Parathyroid adenoma (tissue), 2 donors: ENCODE results near the gene FAAP100.

Experiments
- H2AFZ ChIP-seq: fragments of 300-600 bp; sonication (generic); one replicate; pipeline ENCODE4 v1.7.0; 2017; ENCODE audit warnings: antibody characterized with exemption, mild to moderate bottlenecking
- H3K27ac ChIP-seq: fragments of 300-600 bp; sonication (generic); one replicate; pipeline ENCODE4 v1.7.0; 2017
- H3K27me3 ChIP-seq: fragments of 300-600 bp; sonication (generic); one replicate; pipeline ENCODE4 v1.7.0; 2017; ENCODE audit warnings: low read length; ENCODE audit not compliant: control insufficient read depth, insufficient read depth
- H3K36me3 ChIP-seq: fragments of 300-600 bp; sonication (generic); one replicate; pipeline ENCODE4 v1.7.0; 2017; ENCODE audit warnings: low read length; ENCODE audit not compliant: control insufficient read depth, insufficient read depth
- H3K4me1 ChIP-seq: fragments of 300-600 bp; sonication (generic); one replicate; pipeline ENCODE4 v1.7.0; 2017; ENCODE audit warnings: control low read depth
- H3K4me2 ChIP-seq: fragments of 300-600 bp; sonication (generic); one replicate; pipeline ENCODE4 v1.7.0; 2017; ENCODE audit warnings: low read length
- H3K4me3 ChIP-seq: fragments of 300-600 bp; sonication (generic); one replicate; pipeline ENCODE4 v1.7.0; 2017; ENCODE audit warnings: low read depth, low read length
- H3K79me2 ChIP-seq: fragments of 300-600 bp; sonication (generic); one replicate; pipeline ENCODE4 v1.7.0; 2017; ENCODE audit warnings: control low read depth
- H3K9ac ChIP-seq: fragments of 300-600 bp; sonication (generic); one replicate; pipeline ENCODE4 v1.7.0; 2017; ENCODE audit warnings: mild to moderate bottlenecking
- H3K9me3 ChIP-seq: fragments of 300-600 bp; sonication (generic); one replicate; pipeline ENCODE4 v1.7.0; 2017; ENCODE audit warnings: low read length; ENCODE audit not compliant: control insufficient read depth
- CTCF ChIP-seq: fragments of 300-600 bp; sonication (generic); IDR thresholded peaks from one replicate; pipeline ENCODE4 v1.7.0; 2017; ENCODE audit warnings: antibody characterized with exemption, mild to moderate bottlenecking
- donor health status: primary hyperparathyroidism.

The FAAP100 gene

DNA sequence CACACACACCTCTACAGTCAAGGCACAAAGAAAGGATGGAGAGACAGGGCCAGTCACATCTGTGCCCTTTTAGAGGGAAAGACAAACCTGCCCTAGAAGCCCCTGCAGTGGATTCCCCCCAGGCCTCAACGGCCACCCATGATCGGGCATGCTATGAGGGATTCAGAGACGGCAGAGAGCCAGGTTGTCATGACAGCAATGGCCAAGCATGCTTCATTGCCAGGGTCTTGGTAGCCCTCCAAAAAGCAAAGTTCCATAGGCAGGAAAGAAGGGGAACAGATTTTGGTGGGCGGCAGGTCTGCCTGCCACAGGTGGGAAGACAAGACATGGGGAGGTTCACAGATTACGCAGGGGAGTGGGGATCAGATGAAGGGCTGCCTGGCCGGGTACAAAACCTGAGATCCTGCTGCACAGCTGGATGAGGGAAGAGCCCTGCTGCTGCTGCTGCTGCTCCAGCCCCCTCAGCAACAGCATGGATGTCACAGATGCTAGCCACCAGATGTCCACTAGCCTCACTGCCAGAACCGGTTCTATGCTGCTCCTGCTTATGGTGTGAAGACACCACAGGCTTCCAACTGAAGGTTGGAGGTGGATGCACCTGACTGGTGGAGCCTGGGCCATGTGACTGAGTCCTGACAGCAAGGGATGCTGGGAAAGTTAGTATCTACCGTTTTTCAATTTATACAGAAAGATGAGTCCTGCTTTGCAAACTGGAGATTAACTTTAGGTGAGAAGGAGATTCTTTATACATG, 57.4 kb downstream of the FAAP100 start:
- H3K79me2 ChIP-seq: no peaks in the 10 kb centered on the region
- H3K9ac ChIP-seq: no peak overlapping the region
- H3K36me3 ChIP-seq: no peaks in the 10 kb centered on the region
- H3K4me1 ChIP-seq: no peaks in the 10 kb centered on the region
- H3K27ac ChIP-seq: no peak overlapping the region
- H3K4me3 ChIP-seq: no peak overlapping the region
- H3K27me3 ChIP-seq: no peaks in the 10 kb centered on the region
- H3K4me2 ChIP-seq: no peak overlapping the region
- TF ChIP-seq CTCF: no peak
- no peaks in the 10 kb centered on the region for H3K9me3 ChIP-seq
- no peak overlapping the region for H2AFZ ChIP-seq

- H3K9ac ChIP-seq: no peak overlapping the region
- no peaks in the 10 kb centered on the region for H3K79me2 ChIP-seq
- no peak overlapping the region for H3K4me2 ChIP-seq
- no peak overlapping the region for H3K4me3 ChIP-seq
- H2AFZ ChIP-seq: no peak overlapping the region
- TF ChIP-seq CTCF: no peak
- H3K27me3 ChIP-seq: no peaks in the 10 kb centered on the region
- H3K9me3 ChIP-seq: no peaks in the 10 kb centered on the region
- no peaks in the 10 kb centered on the region for H3K36me3 ChIP-seq
- no peaks in the 10 kb centered on the region for H3K4me1 ChIP-seq
- no peak overlapping the region for H3K27ac ChIP-seq
These were observed 58.7 kb downstream of the FAAP100 start for GRCh38 chr17:81493198-81494038.

DNA sequence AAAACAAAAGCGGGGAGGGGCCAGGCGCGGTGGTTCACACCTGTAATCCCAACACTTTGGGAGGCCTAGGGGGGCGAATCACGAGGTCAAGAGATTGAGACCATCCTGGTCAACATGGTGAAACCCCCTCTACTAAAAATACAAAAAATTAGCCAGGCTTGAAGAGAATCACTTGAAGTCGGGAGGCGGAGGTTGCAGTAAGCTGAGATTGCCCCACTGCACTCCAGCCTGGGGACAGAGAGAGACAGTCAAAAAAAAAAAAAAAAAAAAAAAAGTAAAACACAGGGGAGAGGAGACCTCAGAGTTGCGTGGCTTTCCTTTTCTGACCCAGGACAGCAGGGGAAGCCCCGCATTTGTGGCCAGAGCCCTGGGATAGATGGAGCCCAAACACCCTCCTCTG, 59.4 kb downstream of the FAAP100 start:
- H3K4me1 ChIP-seq: no peaks in the 10 kb centered on the region
- H3K9ac ChIP-seq: no peak overlapping the region
- H3K27ac ChIP-seq: no peak overlapping the region
- no peak overlapping the region for H3K4me3 ChIP-seq
- no peaks in the 10 kb centered on the region for H3K36me3 ChIP-seq
- H3K9me3 ChIP-seq: no peaks in the 10 kb centered on the region
- H3K4me2 ChIP-seq: no peak overlapping the region
- H3K27me3 ChIP-seq: no peaks in the 10 kb centered on the region
- H3K79me2 ChIP-seq: no peaks in the 10 kb centered on the region
- TF ChIP-seq CTCF: no peak
- no peak overlapping the region for H2AFZ ChIP-seq

GRCh38 chr17:81492202-81492601, 60.0 kb downstream of the FAAP100 start:
- no peak overlapping the region for H2AFZ ChIP-seq
- no peak for TF ChIP-seq CTCF
- no peak overlapping the region for H3K9ac ChIP-seq
- no peaks in the 10 kb centered on the region for H3K36me3 ChIP-seq
- no peaks in the 10 kb centered on the region for H3K4me1 ChIP-seq
- no peaks in the 10 kb centered on the region for H3K27me3 ChIP-seq
- no peaks in the 10 kb centered on the region for H3K79me2 ChIP-seq
- H3K27ac ChIP-seq: no peak overlapping the region
- H3K9me3 ChIP-seq: no peaks in the 10 kb centered on the region
- H3K4me3 ChIP-seq: no peak overlapping the region
- H3K4me2 ChIP-seq: no peak overlapping the region
